Tibial nerve (tissue), 4 donors: ENCODE data around the gene PARM1. TPM values are rescaled to one million over a fixed set of nuclear protein-coding genes. Genes with fewer than 3 reads are reported as not detected.

Experiments
- DNase-seq, 2 donors: peaks; one replicate each; pipeline ENCODE4 v3.0.0-alpha.2; 2019; ENCODE audit warnings: low spot score in 2 of 2
- H3K27ac ChIP-seq, 4 donors: fragments of 200-600 bp; sonication (generic) in 3 of 4; one replicate each; pipeline ENCODE4 v1.5.1; 2017 to 2019; ENCODE audit warnings: mild to moderate bottlenecking in 1 of 4
- H3K27me3 ChIP-seq, 2 donors: fragments of 200-600 bp; sonication (generic) in 1 of 2; one replicate each; pipeline versions ENCODE4 v1.5.1 to v1.6.0; 2017 to 2019
- H3K36me3 ChIP-seq, 3 donors: fragments of 200-600 bp; sonication (generic); one replicate each; pipeline ENCODE4 v1.5.1; 2018 to 2019
- H3K4me1 ChIP-seq, 4 donors: fragments of 200-600 bp; sonication (generic) in 3 of 4; one replicate each; pipeline ENCODE4 v1.5.1; 2017 to 2019
- H3K4me3 ChIP-seq, 4 donors: fragments of 200-600 bp; sonication (generic) in 3 of 4; one replicate each; pipeline ENCODE4 v1.5.1; 2017 to 2019; ENCODE audit warnings: mild to moderate bottlenecking in 1 of 4, moderate library complexity in 1 of 4
- H3K9me3 ChIP-seq, 4 donors: fragments of 200-600 bp; sonication (generic) in 3 of 4; one replicate each; pipeline ENCODE4 v1.5.1; 2017 to 2019
- EP300 ChIP-seq, 2 donors: sonication (generic); formaldehyde crosslinking; IDR thresholded peaks; one replicate each; pipeline ENCODE4 v1.6.1; 2017; ENCODE audit warnings: antibody characterized with exemption in 2 of 2, mild to moderate bottlenecking in 1 of 2
- POLR2A ChIP-seq, 2 donors: fragments of 450-650 bp; IDR thresholded peaks; one replicate each; pipeline ENCODE4 v1.6.1; 2017; ENCODE audit warnings: antibody characterized with exemption in 2 of 2, mild to moderate bottlenecking in 2 of 2, moderate library complexity in 2 of 2
- WGBS, 2 donors: methylation state at CpG; one replicate each; pipeline ENCODE4 v1.1.5; 2018; 5-methylcytosine and 5-hydroxymethylcytosine counted together
- total RNA-seq, 4 donors: library from RNA; depleted of rRNA; stranded (reverse); fragments of >200 nt; gene quantifications; one replicate each; pipeline ENCODE4 v1.1.0, GENCODE V29; 2016
- TF ChIP-seq, protein P1 (sequence below), 5 experiments: fragments of 200-600 bp in 3 of 5; fragments of 450-650 bp in 2 of 5; sonication (generic) in 3 of 5; IDR thresholded peaks; one replicate each; pipeline ENCODE4 v1.5.1; 2016 to 2019; ENCODE audit warnings: antibody characterized with exemption in 5 of 5, mild to moderate bottlenecking in 3 of 5, moderate library complexity in 2 of 5

PARM1 gene
- total RNA-seq, 4 donors from 2014 or later, result 10.0 to 23.8 (median 20.9) TPM

DNA sequence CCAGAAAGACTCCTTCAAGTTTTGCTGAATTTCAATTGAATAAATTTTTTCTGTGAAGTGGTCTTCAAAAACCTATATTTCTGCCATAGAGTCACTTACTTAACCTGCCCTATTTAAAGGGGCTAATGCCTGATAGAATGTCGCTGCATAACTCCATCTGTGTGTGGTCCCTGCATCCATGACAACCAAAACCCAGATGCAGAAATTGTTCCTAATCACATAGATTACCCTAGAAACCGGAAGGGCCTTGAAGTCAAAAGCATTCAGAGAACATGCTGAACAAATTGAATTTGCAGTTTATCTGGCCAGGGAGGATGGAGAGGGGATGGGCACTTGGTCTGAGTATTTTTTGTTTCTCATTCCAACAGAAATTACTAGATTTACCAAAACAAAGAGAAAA lies 1.5 kb upstream of the PARM1 start:
- 72 to 84% methylated on average over 2 of the region's 2 CpGs for WGBS, 2 donors
- Histone ChIP-seq H3K4me1 (peaks cover 0 to 29% (median 2%) of the 10 kb centered on the region in 4 donors), H3K4me3 (no peak overlapping the region), H3K27me3 (peaks cover 0 to 33% of the 10 kb centered on the region in 2 donors), H3K27ac (no peak overlapping the region), H3K36me3 (no peaks in the 10 kb centered on the region), H3K9me3 (no peaks in the 10 kb centered on the region)
- DNase-seq, result no peak
- TF ChIP-seq, protein P1, sequence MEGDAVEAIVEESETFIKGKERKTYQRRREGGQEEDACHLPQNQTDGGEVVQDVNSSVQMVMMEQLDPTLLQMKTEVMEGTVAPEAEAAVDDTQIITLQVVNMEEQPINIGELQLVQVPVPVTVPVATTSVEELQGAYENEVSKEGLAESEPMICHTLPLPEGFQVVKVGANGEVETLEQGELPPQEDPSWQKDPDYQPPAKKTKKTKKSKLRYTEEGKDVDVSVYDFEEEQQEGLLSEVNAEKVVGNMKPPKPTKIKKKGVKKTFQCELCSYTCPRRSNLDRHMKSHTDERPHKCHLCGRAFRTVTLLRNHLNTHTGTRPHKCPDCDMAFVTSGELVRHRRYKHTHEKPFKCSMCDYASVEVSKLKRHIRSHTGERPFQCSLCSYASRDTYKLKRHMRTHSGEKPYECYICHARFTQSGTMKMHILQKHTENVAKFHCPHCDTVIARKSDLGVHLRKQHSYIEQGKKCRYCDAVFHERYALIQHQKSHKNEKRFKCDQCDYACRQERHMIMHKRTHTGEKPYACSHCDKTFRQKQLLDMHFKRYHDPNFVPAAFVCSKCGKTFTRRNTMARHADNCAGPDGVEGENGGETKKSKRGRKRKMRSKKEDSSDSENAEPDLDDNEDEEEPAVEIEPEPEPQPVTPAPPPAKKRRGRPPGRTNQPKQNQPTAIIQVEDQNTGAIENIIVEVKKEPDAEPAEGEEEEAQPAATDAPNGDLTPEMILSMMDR (IDR thresholded peaks at IDR 0.05), result no peak
- TF ChIP-seq POLR2A (IDR thresholded peaks at IDR 0.05), result no peak
- no peak for TF ChIP-seq EP300 (IDR thresholded peaks at IDR 0.05)

- Histone ChIP-seq H3K4me1 (peaks cover 0 to 29% (median 2%) of the 10 kb centered on the region in 4 donors), H3K36me3 (no peaks in the 10 kb centered on the region), H3K27ac (no peak overlapping the region), H3K9me3 (no peaks in the 10 kb centered on the region), H3K4me3 (no peak overlapping the region), H3K27me3 (peaks cover 0 to 33% of the 10 kb centered on the region in 2 donors)
- no peak for DNase-seq
- 81 to 83% methylated on average over 6 of the region's 6 CpGs for WGBS, 2 donors
- no peak for TF ChIP-seq POLR2A (IDR thresholded peaks at IDR 0.05)
- no peak for TF ChIP-seq EP300 (IDR thresholded peaks at IDR 0.05)
- TF ChIP-seq, protein P1 (IDR thresholded peaks at IDR 0.05), result no peak
These were observed 906 bp upstream of the PARM1 start for GRCh38 chr4:74932010-74932409.

DNA sequence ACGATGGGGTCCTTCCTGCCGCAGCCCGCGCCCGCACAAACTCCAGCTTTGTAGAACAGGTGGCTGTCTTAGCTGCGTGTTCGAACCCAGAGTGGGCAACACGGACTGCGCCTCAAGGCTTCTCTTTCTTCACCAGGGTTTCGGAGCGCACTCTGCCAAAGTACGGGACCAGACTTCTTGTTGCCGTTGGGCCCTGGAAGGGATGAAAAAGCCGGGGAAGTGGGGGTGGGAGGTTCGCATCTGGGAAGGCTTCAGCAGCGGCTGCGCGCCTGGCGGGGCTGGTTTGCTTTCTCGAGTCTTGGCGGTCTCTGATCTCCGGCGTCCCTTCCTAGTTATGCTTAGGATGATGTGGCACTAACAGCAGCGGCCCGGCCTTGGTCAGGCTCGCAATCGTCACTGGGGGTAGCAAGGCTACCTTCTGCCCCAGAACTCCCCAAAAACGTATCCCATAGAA lies 673 bp downstream of the PARM1 start:
- Histone ChIP-seq H3K4me1 (peaks cover 0 to 29% (median 2%) of the 10 kb centered on the region in 4 donors), H3K27ac (peak overlapping the region in 3 of 4 donors; percentile 20 to 56 (median 50)), H3K9me3 (no peaks in the 10 kb centered on the region), H3K27me3 (peaks cover 0 to 33% of the 10 kb centered on the region in 2 donors), H3K4me3 (peak overlapping the region; percentile 34 to 65 (median 52)), H3K36me3 (no peaks in the 10 kb centered on the region)
- 0% methylated on average over 16 to 26 of the region's 28 CpGs for WGBS, 2 donors
- DNase-seq, result no peak
- TF ChIP-seq, protein P1 (IDR thresholded peaks at IDR 0.05), result no peak

DNA sequence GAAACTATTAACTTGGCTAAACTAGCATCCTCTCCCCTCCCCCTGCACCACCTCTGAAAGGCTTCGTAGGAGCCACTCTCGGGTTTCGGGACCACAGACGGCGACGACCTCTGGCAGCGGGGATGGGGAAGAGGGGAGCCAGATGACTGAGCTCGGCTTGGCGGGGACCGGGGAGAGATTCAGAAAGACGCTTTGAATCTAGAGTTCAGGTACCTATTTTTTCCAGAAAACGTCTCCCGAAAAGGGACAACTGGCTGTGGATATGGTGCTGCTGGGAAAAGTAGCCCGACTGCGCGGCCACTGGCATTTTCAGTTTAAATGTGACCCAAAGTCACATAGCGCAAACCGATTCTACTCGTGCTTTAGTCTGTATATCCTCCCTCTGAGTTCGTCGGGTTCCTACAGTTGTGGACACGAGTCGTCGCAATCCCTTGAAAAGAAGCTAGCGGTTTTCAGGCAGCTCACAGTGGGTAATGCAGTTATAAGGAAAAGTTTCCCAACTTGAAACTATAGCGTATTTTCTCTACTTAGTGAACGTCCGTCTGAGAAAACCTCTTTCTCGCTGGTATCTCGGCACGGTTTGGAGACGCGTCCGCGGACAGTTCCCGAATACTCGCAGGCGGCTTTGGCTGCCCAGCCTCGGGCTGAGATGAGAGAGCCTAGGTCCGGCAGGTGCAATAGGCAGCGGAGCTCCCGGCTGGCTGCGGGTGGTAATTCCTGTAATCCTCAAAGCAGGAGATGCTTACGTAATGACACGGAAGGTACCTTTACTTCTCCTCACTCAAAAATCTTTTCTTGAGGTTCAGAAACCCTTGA lies 1.3 kb downstream of the PARM1 start:
- peaks cover 0 to 29% (median 2%) of the 10 kb centered on the region in 4 donors for H3K4me1 ChIP-seq
- H3K36me3 ChIP-seq, result no peaks in the 10 kb centered on the region
- peak overlapping the region in 3 of 4 donors; percentile 20 to 50 (median 23) for H3K27ac ChIP-seq
- TF ChIP-seq, protein P1 (IDR thresholded peaks at IDR 0.05), result no peak
- TF ChIP-seq POLR2A (IDR thresholded peaks at IDR 0.05) (no peak), EP300 (IDR thresholded peaks at IDR 0.05) (no peak)
- no peaks in the 10 kb centered on the region for H3K9me3 ChIP-seq
- WGBS, 2 donors, result 2 to 3% methylated on average over 45 of the region's 45 CpGs
- no peak for DNase-seq
- peak overlapping the region; percentile 34 to 65 (median 52) for H3K4me3 ChIP-seq
- peaks cover 0 to 33% of the 10 kb centered on the region in 2 donors for H3K27me3 ChIP-seq

- Histone ChIP-seq H3K27ac (peak overlapping the region in 1 of 4 donors; percentile 50), H3K4me1 (peaks cover 0 to 29% (median 2%) of the 10 kb centered on the region in 4 donors), H3K36me3 (no peaks in the 10 kb centered on the region), H3K27me3 (peaks cover 0 to 33% of the 10 kb centered on the region in 2 donors), H3K4me3 (peak overlapping the region; percentile 34 to 65 (median 52)), H3K9me3 (no peaks in the 10 kb centered on the region)
- TF ChIP-seq EP300 (IDR thresholded peaks at IDR 0.05) (no peak), POLR2A (IDR thresholded peaks at IDR 0.05) (no peak)
- TF ChIP-seq, protein P1 (IDR thresholded peaks at IDR 0.05), result no peak
- DNase-seq, result no peak
- WGBS, 2 donors, result 6 to 16% methylated on average over 10 of the region's 10 CpGs
These were observed 2.0 kb downstream of the PARM1 start for GRCh38 chr4:74934888-74935287.
